Nephron (organoid): ENCODE data around the gene COL4A6.

Experiments
- H3K27ac Mint-ChIP-seq, 3 experiments: 2 replicates each; pipeline ENCODE4 v1.8.0; 2020; ENCODE audit warnings: mixed read lengths in 3 of 3, mild to moderate bottlenecking in 2 of 3, moderate library complexity in 1 of 3
- H3K27me3 Mint-ChIP-seq: 2 replicates; pipeline ENCODE4 v1.8.0; 2021; ENCODE audit warnings: low read depth, mild to moderate bottlenecking, moderate library complexity, mixed read lengths
- H3K36me3 Mint-ChIP-seq: 2 replicates; pipeline ENCODE4 v1.8.0; 2020; ENCODE audit warnings: low read depth, mixed read lengths
- H3K4me1 Mint-ChIP-seq: 2 replicates; pipeline ENCODE4 v1.8.0; 2020; ENCODE audit warnings: mixed read lengths
- H3K4me3 Mint-ChIP-seq, 3 experiments: 2 replicates each; pipeline ENCODE4 v1.8.0; 2020; ENCODE audit warnings: mild to moderate bottlenecking in 3 of 3, mixed read lengths in 3 of 3, moderate library complexity in 2 of 3
- H3K9me3 Mint-ChIP-seq: 2 replicates; pipeline ENCODE4 v1.8.0; 2020; ENCODE audit warnings: mixed read lengths
- TF ChIP-seq, protein P1 (sequence below), 3 experiments: fragments of 200-600 bp; sonication (generic); IDR thresholded peaks; one replicate each; pipeline ENCODE4 v1.5.0; 2021; ENCODE audit warnings: antibody characterized with exemption in 3 of 3; ENCODE audit not compliant: unreplicated experiment in 3 of 3

The COL4A6 gene

DNA sequence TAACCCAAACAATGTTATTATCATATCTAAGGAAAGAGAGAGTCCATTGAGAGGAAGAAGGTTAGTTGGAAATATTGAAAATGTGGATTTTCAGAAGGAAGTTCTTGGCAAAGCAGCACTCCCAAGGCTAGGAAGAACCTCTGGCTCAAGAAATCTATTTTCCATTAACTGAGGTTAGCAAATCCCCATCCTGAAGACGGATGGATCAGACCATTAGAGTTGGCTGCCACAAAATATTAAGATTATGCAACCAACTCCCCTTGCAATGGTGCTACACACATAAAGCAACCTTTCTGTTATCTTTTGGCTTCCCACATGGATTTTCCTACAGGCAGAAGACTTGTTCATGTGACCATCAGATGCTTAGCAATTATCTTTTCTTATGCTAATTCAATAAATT lies 96.3 kb downstream of the COL4A6 start:
- TF ChIP-seq, protein P1, sequence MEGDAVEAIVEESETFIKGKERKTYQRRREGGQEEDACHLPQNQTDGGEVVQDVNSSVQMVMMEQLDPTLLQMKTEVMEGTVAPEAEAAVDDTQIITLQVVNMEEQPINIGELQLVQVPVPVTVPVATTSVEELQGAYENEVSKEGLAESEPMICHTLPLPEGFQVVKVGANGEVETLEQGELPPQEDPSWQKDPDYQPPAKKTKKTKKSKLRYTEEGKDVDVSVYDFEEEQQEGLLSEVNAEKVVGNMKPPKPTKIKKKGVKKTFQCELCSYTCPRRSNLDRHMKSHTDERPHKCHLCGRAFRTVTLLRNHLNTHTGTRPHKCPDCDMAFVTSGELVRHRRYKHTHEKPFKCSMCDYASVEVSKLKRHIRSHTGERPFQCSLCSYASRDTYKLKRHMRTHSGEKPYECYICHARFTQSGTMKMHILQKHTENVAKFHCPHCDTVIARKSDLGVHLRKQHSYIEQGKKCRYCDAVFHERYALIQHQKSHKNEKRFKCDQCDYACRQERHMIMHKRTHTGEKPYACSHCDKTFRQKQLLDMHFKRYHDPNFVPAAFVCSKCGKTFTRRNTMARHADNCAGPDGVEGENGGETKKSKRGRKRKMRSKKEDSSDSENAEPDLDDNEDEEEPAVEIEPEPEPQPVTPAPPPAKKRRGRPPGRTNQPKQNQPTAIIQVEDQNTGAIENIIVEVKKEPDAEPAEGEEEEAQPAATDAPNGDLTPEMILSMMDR (IDR thresholded peaks at IDR 0.05; ENCODE audit: unreplicated experiment in 3 of 3): no peak
- Mint-ChIP-seq H3K4me3 (no peak overlapping the region), H3K9me3 (no peaks in the 10 kb centered on the region), H3K36me3 (no peaks in the 10 kb centered on the region), H3K4me1 (peaks cover 43% of the 10 kb centered on the region), H3K27me3 (no peaks in the 10 kb centered on the region), H3K27ac (peak overlapping the region in 1 of 3 experiments; percentile 65)

DNA sequence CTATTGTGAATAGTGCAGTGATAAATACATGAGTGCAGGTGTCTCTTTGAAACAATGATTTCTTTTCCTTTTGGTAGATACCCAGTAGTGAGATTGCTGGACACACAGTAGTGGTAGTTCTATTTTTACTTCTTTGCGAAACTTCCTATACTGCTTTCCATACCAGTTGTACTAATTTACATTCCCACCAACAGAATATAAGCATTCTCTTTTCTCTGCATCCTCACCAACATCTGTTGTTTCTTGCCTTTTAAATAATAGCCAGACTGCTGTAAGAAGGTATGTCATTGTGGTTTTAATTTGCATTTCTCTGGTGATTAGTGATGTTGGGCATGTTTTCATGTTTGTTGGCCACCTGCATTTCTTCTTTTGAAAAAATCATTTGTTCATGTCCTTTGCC lies 105.9 kb downstream of the COL4A6 start:
- H3K4me1 Mint-ChIP-seq: no peaks in the 10 kb centered on the region
- no peaks in the 10 kb centered on the region for H3K36me3 Mint-ChIP-seq
- no peaks in the 10 kb centered on the region for H3K9me3 Mint-ChIP-seq
- no peak overlapping the region for H3K4me3 Mint-ChIP-seq
- H3K27me3 Mint-ChIP-seq: no peaks in the 10 kb centered on the region
- H3K27ac Mint-ChIP-seq: no peak overlapping the region
- TF ChIP-seq, protein P1 (IDR thresholded peaks at IDR 0.05; ENCODE audit: unreplicated experiment in 3 of 3): no peak

DNA sequence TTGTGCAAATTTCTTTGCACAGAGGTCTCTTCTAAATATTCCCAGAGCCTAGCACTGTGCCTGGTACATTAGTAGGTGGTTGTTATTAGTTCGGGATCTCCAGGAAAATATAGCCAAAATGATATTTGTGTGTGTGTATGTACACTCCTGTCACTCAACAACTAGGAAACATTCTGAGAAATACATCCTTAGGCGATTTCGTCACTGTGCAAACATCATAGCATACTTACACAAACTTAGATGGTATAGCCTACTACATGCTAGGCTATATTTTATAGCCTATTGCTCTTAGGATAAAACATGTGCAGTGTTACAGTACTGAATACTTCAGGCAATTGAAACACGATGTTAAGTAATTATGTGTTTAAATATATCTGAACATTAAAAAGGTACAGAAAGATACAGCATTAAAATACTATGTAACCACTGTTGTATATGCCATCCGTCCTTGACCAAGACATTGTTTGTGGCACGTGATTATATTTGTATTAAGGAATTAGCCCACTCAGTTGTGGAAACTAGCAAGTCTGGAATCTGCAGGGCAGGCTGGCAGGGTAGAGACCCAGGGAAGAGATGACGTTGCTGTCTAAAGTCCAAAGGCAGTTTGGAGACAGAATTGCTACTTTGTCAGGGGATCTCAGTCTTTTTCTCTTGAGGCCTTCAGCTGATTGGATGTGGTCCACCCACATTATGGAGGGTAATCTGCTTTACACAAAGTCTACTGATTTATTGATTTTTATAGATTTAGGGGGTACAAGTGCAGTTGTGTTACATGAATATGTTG lies 106.9 kb downstream of the COL4A6 start:
- TF ChIP-seq, protein P1 (IDR thresholded peaks at IDR 0.05; ENCODE audit: unreplicated experiment in 3 of 3): no peak
- no peak overlapping the region for H3K27ac Mint-ChIP-seq
- H3K9me3 Mint-ChIP-seq: no peaks in the 10 kb centered on the region
- no peaks in the 10 kb centered on the region for H3K4me1 Mint-ChIP-seq
- H3K36me3 Mint-ChIP-seq: no peaks in the 10 kb centered on the region
- H3K27me3 Mint-ChIP-seq: no peaks in the 10 kb centered on the region
- no peak overlapping the region for H3K4me3 Mint-ChIP-seq

DNA sequence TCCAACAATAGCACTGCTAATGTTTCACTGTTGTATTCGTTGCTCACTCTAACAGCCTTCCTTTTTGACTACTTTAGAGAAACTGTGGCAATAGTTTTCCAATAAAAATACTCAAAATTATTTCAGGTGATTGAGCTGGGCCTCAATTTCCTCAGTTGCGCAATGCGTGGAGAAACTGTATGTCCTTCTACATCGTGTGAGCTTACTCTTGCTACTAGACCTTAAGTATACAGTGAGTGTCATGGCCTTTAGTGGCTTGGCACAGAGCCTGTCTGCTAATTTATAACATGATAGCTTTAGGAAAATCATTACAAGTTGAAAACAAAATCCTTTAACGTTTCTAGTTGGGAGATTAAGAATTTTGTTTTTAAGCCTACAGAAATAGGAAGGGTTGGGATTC lies 114.5 kb downstream of the COL4A6 start:
- Mint-ChIP-seq H3K27me3 (no peaks in the 10 kb centered on the region), H3K4me3 (no peak overlapping the region), H3K36me3 (no peaks in the 10 kb centered on the region), H3K27ac (peak overlapping the region in 1 of 3 experiments; percentile 24), H3K9me3 (no peaks in the 10 kb centered on the region), H3K4me1 (peaks cover 18% of the 10 kb centered on the region)
- TF ChIP-seq, protein P1 (IDR thresholded peaks at IDR 0.05; ENCODE audit: unreplicated experiment in 3 of 3): no peak

DNA sequence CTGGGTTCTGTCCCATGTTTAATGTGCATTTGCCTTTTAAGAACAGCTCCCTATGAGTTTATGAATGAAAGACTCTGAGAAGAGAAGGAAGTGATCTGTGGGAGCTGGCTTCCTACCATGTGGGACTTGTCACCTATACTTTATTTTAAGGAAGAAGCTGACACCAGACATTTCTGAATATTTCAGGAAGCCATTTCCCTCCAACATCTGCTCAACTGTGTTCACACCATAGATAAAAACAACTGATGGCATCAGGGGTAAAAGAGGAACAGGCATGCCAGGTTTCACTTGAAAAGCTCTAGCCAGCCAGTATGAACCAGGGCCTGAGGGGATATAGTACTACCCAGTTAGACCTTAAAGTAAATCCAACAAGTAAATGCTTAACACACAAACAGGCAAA lies 116.0 kb downstream of the COL4A6 start:
- peak overlapping the region; percentile 44 to 69 (median 67) for H3K27ac Mint-ChIP-seq
- TF ChIP-seq, protein P1 (IDR thresholded peaks at IDR 0.05; ENCODE audit: unreplicated experiment in 3 of 3): no peak
- H3K9me3 Mint-ChIP-seq: no peaks in the 10 kb centered on the region
- H3K4me1 Mint-ChIP-seq: peaks cover 18% of the 10 kb centered on the region
- no peak overlapping the region for H3K4me3 Mint-ChIP-seq
- H3K27me3 Mint-ChIP-seq: no peaks in the 10 kb centered on the region
- H3K36me3 Mint-ChIP-seq: no peaks in the 10 kb centered on the region

DNA sequence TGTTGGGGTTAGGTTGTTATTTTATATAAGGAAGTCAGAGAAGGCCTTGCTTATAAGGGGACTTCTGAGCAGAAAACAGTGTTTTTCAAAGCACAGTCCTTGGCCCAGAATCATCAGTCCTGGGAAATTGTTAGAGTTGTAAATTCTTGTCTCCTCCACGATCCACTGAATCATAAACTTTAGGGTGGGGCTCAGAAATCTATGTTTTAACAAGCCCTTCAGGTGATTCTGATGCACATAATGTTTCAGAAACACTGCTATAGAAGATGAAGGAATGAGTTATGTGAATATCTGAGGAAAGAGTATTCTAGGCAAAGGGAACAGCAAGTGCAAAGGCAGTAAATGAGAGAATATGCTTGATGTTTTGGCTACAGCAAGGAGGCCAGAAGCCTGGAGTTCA lies 121.8 kb downstream of the COL4A6 start:
- H3K4me3 Mint-ChIP-seq: no peak overlapping the region
- peaks cover 7% of the 10 kb centered on the region for H3K9me3 Mint-ChIP-seq
- TF ChIP-seq, protein P1 (IDR thresholded peaks at IDR 0.05; ENCODE audit: unreplicated experiment in 3 of 3): no peak
- H3K27ac Mint-ChIP-seq: no peak overlapping the region
- no peaks in the 10 kb centered on the region for H3K27me3 Mint-ChIP-seq
- peaks cover 21% of the 10 kb centered on the region for H3K4me1 Mint-ChIP-seq
- peaks cover 8% of the 10 kb centered on the region for H3K36me3 Mint-ChIP-seq
